GM19351 (cell line): ENCODE data around the gene TTC28.
A peak's percentile ranks its signal among the peaks of the same experiment; 100 is the strongest.

Experiments
- ATAC-seq: cut with Tn5 transposase; IDR thresholded peaks from one replicate; pipeline ENCODE4 v1.9.1; 2021; ENCODE audit warnings: mild to moderate bottlenecking, moderate library complexity; ENCODE audit not compliant: unreplicated experiment

Gene TTC28

GRCh38 chr22:28449041-28449440, 230.6 kb downstream of the TTC28 start:
- ATAC-seq: no peak

- no peak for ATAC-seq
Observed at GRCh38 chr22:28448625-28449024, 231.0 kb downstream of the TTC28 start.

- ATAC-seq: no peak
Observed at GRCh38 chr22:28444659-28445058, 235.0 kb downstream of the TTC28 start.

- no peak for ATAC-seq
Observed at GRCh38 chr22:28443526-28443876, 236.1 kb downstream of the TTC28 start.

GRCh38 chr22:28442711-28443525, 236.7 kb downstream of the TTC28 start:
- no peak for ATAC-seq

GRCh38 chr22:28442264-28442710, 237.4 kb downstream of the TTC28 start:
- ATAC-seq: peak; percentile 62

GRCh38 chr22:28441720-28442263, 237.8 kb downstream of the TTC28 start:
- ATAC-seq: no peak

- ATAC-seq: no peak
Observed at GRCh38 chr22:28440592-28441390, 238.8 kb downstream of the TTC28 start.

- ATAC-seq: no peak
Observed at GRCh38 chr22:28438183-28438768, 241.4 kb downstream of the TTC28 start.

GRCh38 chr22:28435982-28436381, 243.7 kb downstream of the TTC28 start:
- no peak for ATAC-seq

GRCh38 chr22:28435140-28435768, 244.4 kb downstream of the TTC28 start:
- no peak for ATAC-seq

GRCh38 chr22:28430466-28431025, 249.1 kb downstream of the TTC28 start:
- no peak for ATAC-seq

GRCh38 chr22:28429711-28430110, 249.9 kb downstream of the TTC28 start:
- no peak for ATAC-seq

- ATAC-seq: no peak
Observed at GRCh38 chr22:28428271-28428670, 251.4 kb downstream of the TTC28 start.

GRCh38 chr22:28426346-28427132, 253.1 kb downstream of the TTC28 start:
- no peak for ATAC-seq

GRCh38 chr22:28425211-28425610, 254.4 kb downstream of the TTC28 start:
- ATAC-seq: no peak

- no peak for ATAC-seq
Observed at GRCh38 chr22:28424427-28425080, 255.1 kb downstream of the TTC28 start.

- ATAC-seq: no peak
Observed at GRCh38 chr22:28419919-28420318, 259.7 kb downstream of the TTC28 start.

- ATAC-seq: no peak
Observed at GRCh38 chr22:28418008-28418407, 261.6 kb downstream of the TTC28 start.
